Progenitor cell of endocrine pancreas (in vitro differentiated cells): ENCODE measurements around the gene RAP1GDS1. TPM values are rescaled to one million over a fixed set of nuclear protein-coding genes. Genes with fewer than 3 reads are reported as not detected.
"Not testable (repeated sequence)": the region's sequence is repeated elsewhere in the genome, so short reads cannot be mapped to it uniquely, and the experiment has no call there.

Source experiments
- DNase-seq: peaks from one replicate; pipeline ENCODE4 v3.0.0; 2021; ENCODE audit warnings: low spot score; ENCODE audit not compliant: unreplicated experiment
- H3K27ac Mint-ChIP-seq: 2 replicates; pipeline ENCODE4 v1.8.0; 2021; ENCODE audit warnings: mild to moderate bottlenecking, moderate library complexity, mixed read lengths
- H3K27me3 Mint-ChIP-seq: 2 replicates; pipeline ENCODE4 v1.8.0; 2021; ENCODE audit warnings: mixed read lengths
- H3K36me3 Mint-ChIP-seq: 2 replicates; pipeline ENCODE4 v1.8.0; 2022; ENCODE audit warnings: mixed read lengths; ENCODE audit not compliant: insufficient read depth
- H3K4me1 Mint-ChIP-seq: 2 replicates; pipeline ENCODE4 v1.8.0; 2021; ENCODE audit warnings: low read depth, mixed read lengths
- H3K4me3 Mint-ChIP-seq: 2 replicates; pipeline ENCODE4 v1.8.0; 2021; ENCODE audit warnings: low read depth, mild to moderate bottlenecking, moderate library complexity, mixed read lengths
- H3K9me3 Mint-ChIP-seq: 2 replicates; pipeline ENCODE4 v1.8.0; 2021; ENCODE audit warnings: low read depth, mixed read lengths
- CTCF ChIP-seq: fragments of 200-600 bp; sonication (generic); IDR thresholded peaks from one replicate; pipeline ENCODE4 v1.5.0; 2021; ENCODE audit warnings: antibody characterized with exemption, mild to moderate bottlenecking; ENCODE audit not compliant: unreplicated experiment
- total RNA-seq: library from RNA; stranded (reverse); gene quantifications from 2 replicates; pipeline ENCODE4 v1.2.1, GENCODE V29; 2021

Gene RAP1GDS1
- total RNA-seq, 1 donor from 2014 or later: 24.4 TPM

- Mint-ChIP-seq H3K27me3 (no peaks in the 10 kb centered on the region), H3K4me1 (no peaks in the 10 kb centered on the region), H3K27ac (no peak overlapping the region), H3K9me3 (peaks cover 2% of the 10 kb centered on the region), H3K4me3 (no peak overlapping the region), H3K36me3 (peaks cover 2% of the 10 kb centered on the region)
- no peak for TF ChIP-seq CTCF
- no peak for DNase-seq
Observed at GRCh38 chr4:98447648-98448047, 186.5 kb downstream of the RAP1GDS1 start.

- no peaks in the 10 kb centered on the region for H3K36me3 Mint-ChIP-seq
- no peak for DNase-seq
- peaks cover 14% of the 10 kb centered on the region for H3K9me3 Mint-ChIP-seq
- H3K4me3 Mint-ChIP-seq: no peak overlapping the region
- no peaks in the 10 kb centered on the region for H3K27me3 Mint-ChIP-seq
- H3K4me1 Mint-ChIP-seq: no peaks in the 10 kb centered on the region
- TF ChIP-seq CTCF: no peak
- no peak overlapping the region for H3K27ac Mint-ChIP-seq
Observed at GRCh38 chr4:98448908-98449307, 187.7 kb downstream of the RAP1GDS1 start.

DNA sequence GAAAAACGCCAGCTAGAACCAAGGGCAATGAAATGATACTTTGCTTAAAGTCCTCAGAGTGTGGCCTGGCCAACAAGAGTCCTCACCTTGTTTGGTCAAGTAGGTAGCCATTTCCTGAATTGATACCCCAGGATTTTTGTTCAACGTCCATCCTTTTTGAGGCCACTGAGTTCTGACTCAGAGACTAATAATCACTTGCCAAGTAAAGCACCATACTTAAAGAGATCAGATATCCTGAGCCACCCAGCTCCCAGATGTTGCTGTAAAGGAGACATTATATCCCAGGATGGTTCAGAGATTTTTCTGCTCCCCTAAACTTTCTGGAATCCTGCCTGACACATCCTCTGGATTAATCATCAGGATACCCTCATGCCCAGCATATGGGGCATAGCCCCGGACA is 190.9 kb downstream of the RAP1GDS1 start:
- no peaks in the 10 kb centered on the region for H3K4me1 Mint-ChIP-seq
- no peak for TF ChIP-seq CTCF
- no peak overlapping the region for H3K27ac Mint-ChIP-seq
- no peaks in the 10 kb centered on the region for H3K36me3 Mint-ChIP-seq
- H3K4me3 Mint-ChIP-seq: no peak overlapping the region
- no peaks in the 10 kb centered on the region for H3K27me3 Mint-ChIP-seq
- H3K9me3 Mint-ChIP-seq: peaks cover 14% of the 10 kb centered on the region
- no peak for DNase-seq

GRCh38 chr4:98457422-98457821 is 196.2 kb downstream of the RAP1GDS1 start:
- not testable (repeated sequence) for H3K4me1 Mint-ChIP-seq, H3K27me3 Mint-ChIP-seq, H3K36me3 Mint-ChIP-seq, H3K4me3 Mint-ChIP-seq, DNase-seq, H3K27ac Mint-ChIP-seq
- peaks cover 14% of the 10 kb centered on the region for H3K9me3 Mint-ChIP-seq

DNA sequence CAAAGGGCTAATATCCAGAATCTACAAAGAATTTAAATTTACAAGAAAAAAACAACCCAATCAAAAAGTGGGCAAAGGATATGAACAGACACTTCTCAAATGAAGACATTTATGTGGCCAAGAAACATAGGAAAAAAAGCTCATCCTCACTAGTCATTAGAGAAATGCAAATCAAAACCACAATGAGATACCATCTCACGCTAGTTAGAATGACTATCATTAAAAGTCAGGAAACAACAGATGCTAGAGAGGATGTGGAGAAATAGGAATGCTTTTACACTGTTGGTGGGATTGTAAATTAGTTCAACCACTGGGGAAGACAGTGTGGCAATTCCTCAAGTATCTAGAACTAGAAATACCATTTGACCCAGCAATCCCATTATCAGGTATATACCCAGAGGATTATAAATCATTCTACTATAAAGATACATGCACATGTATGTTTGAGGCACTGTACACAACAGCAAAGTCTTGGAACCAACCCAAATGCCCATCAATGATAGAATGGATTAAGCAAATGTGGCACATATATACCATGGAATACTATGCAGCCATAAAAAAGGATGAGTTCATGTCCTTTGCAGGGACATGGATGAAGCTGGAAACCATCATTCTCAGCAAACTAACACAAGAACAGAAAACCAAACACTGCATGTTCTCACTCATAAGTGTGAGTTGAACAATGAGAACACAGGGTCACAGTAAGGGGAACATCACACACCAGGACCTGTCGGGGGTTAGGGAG is 200.1 kb downstream of the RAP1GDS1 start:
- H3K27ac Mint-ChIP-seq, H3K4me1 Mint-ChIP-seq, H3K9me3 Mint-ChIP-seq, H3K36me3 Mint-ChIP-seq, H3K27me3 Mint-ChIP-seq, H3K4me3 Mint-ChIP-seq, DNase-seq: not testable (repeated sequence)

DNA sequence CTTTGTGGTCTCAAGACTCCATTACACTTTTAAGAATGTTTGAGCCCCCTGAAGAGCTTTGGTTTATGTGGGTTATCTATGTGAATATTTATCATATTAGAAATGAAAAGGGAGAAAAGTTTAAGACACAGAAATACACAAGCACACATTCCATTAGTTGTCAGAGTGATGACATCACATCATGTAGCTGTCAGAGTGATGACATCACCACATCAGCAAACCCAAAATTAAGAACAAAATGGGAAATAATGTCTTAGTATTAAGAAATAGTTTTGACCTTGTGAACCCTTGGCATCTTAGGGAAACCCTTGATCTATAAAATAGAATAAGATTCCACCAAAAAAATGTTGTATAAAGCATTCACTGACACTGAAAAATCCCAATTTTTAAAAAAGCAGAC is 201.3 kb downstream of the RAP1GDS1 start:
- Mint-ChIP-seq H3K9me3 (no peaks in the 10 kb centered on the region), H3K36me3 (no peaks in the 10 kb centered on the region), H3K4me1 (no peaks in the 10 kb centered on the region)

More for the DNA sequence above, 201.3 kb downstream of the RAP1GDS1 start:
- no peak for DNase-seq
- no peak overlapping the region for H3K4me3 Mint-ChIP-seq
- no peaks in the 10 kb centered on the region for H3K27me3 Mint-ChIP-seq
- H3K27ac Mint-ChIP-seq: no peak overlapping the region
- TF ChIP-seq CTCF: no peak
